Measurements from ENCODE around the gene PRR16.

PRR16 gene

GRCh38 chr5:120567066-120567465, 103.0 kb downstream of the PRR16 start:
- DNase-seq: no peak

GRCh38 chr5:120567921-120568320, 103.8 kb downstream of the PRR16 start:
- DNase-seq: no peak

GRCh38 chr5:120568711-120569110, 104.6 kb downstream of the PRR16 start:
- DNase-seq: no peak

- DNase-seq: no peak
Observed at GRCh38 chr5:120576588-120576987, 112.5 kb downstream of the PRR16 start.

- no peak for DNase-seq
Observed at GRCh38 chr5:120582635-120583034, 118.5 kb downstream of the PRR16 start.

- DNase-seq: no peak
Observed at GRCh38 chr5:120586646-120587045, 122.5 kb downstream of the PRR16 start.

GRCh38 chr5:120591911-120592310, 127.8 kb downstream of the PRR16 start:
- no peak for DNase-seq

- no peak for DNase-seq
Observed at GRCh38 chr5:120599576-120599975, 135.5 kb downstream of the PRR16 start.

GRCh38 chr5:120600639-120601038, 136.5 kb downstream of the PRR16 start:
- no peak for DNase-seq

- DNase-seq: no peak
Observed at GRCh38 chr5:120602033-120602432, 137.9 kb downstream of the PRR16 start.

GRCh38 chr5:120604884-120605283, 140.8 kb downstream of the PRR16 start:
- DNase-seq: no peak

GRCh38 chr5:120605325-120606079, 141.4 kb downstream of the PRR16 start:
- DNase-seq: no peak

GRCh38 chr5:120609570-120609969, 145.5 kb downstream of the PRR16 start:
- no peak for DNase-seq

GRCh38 chr5:120610145-120610544, 146.0 kb downstream of the PRR16 start:
- DNase-seq: no peak

GRCh38 chr5:120613729-120614128, 149.6 kb downstream of the PRR16 start:
- peak in 1 of 51 donors; percentile 14 for DNase-seq

GRCh38 chr5:120614531-120615180, 150.6 kb downstream of the PRR16 start:
- peak in 1 of 51 donors; percentile 16 for DNase-seq

GRCh38 chr5:120615967-120616645, 152.0 kb downstream of the PRR16 start:
- DNase-seq: no peak

- DNase-seq: no peak
Observed at GRCh38 chr5:120621339-120621738, 157.2 kb downstream of the PRR16 start.

GRCh38 chr5:120624021-120624563, 160.0 kb downstream of the PRR16 start:
- no peak for DNase-seq

- DNase-seq: no peak
Observed at GRCh38 chr5:120628156-120628555, 164.1 kb downstream of the PRR16 start.

GRCh38 chr5:120630550-120630949, 166.4 kb downstream of the PRR16 start:
- no peak for DNase-seq

- no peak for DNase-seq
Observed at GRCh38 chr5:120631611-120632010, 167.5 kb downstream of the PRR16 start.
